GM19468 (cell line): ENCODE measurements around the gene TPSAB1.
"Not testable (repeated sequence)": the region's sequence is repeated elsewhere in the genome, so short reads cannot be mapped to it uniquely, and the experiment has no call there.

Experiments used
- ATAC-seq: cut with Tn5 transposase; IDR thresholded peaks from one replicate; pipeline ENCODE4 v1.9.1; 2021; ENCODE audit warnings: mild to moderate bottlenecking, moderate library complexity, moderate number of reproducible peaks; ENCODE audit not compliant: unreplicated experiment; ENCODE audit errors: extremely low read depth

Gene TPSAB1

DNA sequence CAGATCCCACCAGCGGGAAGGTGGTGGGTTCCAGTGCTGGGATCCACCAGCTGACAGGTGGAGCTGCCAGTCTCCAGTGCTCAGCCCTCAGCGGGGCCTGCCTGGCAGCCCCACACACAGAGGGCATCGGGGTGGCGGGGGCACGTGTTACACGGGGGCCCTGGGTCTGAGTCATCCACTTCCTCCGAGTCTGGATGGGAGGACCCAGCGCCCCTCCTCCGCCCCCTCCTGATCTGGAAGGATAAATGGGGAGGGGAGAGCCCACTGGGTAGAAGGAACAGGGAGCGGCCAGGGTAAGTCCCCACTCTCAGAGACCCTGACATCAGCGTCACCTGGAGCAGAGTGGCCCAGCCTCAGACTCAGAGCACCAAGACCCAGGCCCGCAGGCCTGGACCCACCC is at the start of gene TPSAB1:
TPSAB1 (plus strand) TSS at position 270 of the 400 bp plus-strand sequence. CDS start 234 bp downstream, outside the sequence.
- ATAC-seq, result not testable (repeated sequence)

DNA sequence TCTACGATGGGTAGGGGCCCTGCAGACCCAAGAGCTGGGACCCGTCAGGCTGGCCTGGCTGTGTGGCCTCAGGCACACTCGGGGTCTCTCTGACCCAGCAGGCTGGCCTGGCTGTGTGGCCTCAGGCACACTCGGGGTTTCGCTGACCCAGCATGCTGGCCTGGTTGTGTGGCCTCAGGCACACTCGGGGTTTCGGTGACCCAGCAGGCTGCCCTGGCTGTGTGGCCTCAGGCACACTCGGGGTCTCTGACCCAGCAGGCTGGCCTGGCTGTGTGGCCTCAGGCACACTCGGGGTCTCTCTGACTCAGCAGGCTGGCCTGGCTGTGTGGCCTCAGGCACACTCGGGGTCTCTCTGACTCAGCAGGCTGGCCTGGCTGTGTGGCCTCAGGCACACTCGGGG is 49.7 kb upstream of the TPSAB1 start:
- not testable (repeated sequence) for ATAC-seq

DNA sequence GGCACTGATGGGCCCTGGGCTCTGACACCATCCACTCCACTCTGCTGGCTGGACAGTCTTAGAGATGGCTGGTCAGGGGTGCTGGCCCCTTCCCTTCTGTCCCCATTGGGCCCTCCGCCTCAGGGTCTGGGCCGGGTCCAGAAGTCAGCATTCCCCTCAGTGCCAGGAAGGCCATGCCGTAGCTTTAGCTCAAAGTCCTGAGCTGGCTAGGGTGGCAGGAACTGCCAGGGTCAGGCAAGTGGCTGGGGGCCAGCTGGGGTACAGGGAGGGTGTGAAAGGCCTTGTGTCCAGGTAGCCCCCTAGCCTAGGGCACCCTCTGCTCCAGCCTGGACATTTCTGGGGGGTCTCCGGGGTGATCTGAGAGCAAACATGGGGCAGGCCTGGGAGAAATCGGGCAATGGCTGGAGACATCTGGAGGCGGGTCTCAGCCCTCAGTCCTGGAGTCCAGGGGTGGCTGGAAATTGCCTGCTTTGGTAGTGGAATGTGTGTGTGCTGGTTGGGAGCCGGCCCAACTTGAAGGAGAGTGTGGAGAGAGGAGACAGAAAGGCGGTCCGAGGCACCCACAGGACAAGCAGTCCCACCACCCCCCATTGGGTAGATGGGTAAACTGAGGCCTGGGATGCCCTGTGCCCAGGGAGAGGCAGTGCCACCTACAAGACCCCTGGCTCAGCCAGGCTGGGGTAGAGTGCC is 48.0 kb upstream of the TPSAB1 start:
- ATAC-seq, result no peak

DNA sequence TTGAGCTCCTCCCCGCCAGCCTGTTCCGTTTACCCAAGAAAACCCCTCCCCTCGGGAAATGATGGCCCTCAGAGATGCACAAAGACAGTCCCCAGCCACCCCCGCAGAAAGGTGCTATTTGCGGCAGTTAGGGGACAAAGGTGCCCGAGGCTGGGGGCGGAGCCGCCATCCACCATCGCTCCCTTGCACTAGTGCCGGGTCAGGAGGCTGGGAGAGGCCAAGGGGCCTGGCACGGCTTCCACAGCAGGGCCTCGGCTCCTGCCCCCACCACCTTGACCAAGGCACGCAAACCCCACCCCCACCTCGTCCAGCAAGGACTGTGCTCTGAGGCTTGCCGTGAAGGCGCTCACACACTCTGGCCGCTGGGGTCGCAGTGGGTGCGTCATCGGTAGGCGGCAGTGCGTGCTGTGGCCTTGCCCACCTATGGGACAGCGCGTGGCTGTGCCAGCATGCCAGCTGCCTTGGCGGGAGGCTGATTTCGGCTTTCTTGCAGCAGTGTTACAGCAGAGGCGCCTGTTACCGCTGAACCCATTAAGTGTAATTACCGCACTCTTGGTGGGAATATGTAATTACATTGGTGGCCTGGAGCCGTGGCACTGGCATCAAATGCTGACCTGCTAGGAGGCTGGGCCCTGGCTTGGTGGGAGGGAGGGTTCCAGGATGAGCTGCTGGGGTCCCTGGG is 47.2 kb upstream of the TPSAB1 start:
- no peak for ATAC-seq

DNA sequence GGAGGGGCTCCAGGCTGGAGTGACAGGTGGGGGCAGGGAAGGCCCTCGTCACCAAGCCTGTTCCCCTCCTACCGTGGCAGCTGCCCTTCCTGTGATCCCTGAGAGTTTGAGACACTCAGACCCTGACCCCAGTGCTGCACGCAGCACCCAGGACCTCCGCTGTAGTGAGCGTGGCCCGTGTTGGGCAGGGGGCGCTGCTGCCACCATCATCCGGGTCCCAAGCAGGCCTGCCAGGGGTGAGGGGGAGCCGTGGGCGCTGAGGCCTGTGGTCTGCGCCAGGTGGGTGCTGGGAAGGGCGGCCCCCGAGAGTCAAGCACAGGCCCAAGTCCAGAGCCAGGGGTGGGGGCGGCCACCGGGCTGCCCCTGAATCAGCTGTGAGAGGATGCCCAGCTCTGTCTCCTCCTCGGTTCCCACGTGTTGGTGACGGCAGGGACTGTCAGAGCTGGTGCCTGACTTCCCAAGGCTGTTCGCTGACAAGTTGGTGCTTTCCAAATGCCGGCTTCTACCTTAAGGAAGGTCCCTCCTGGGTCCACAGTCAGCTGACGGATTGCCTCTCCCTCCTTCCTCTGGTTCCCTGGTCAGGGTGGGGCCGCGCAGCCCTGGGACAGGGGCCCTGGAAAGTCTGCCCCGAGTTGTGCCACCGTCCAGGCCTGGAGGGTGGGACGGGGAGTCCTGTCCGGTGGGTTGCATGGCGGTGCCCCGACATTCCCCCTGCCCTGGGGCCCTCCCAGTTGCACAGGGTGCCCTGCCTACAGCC is 46.5 kb upstream of the TPSAB1 start:
- no peak for ATAC-seq

DNA sequence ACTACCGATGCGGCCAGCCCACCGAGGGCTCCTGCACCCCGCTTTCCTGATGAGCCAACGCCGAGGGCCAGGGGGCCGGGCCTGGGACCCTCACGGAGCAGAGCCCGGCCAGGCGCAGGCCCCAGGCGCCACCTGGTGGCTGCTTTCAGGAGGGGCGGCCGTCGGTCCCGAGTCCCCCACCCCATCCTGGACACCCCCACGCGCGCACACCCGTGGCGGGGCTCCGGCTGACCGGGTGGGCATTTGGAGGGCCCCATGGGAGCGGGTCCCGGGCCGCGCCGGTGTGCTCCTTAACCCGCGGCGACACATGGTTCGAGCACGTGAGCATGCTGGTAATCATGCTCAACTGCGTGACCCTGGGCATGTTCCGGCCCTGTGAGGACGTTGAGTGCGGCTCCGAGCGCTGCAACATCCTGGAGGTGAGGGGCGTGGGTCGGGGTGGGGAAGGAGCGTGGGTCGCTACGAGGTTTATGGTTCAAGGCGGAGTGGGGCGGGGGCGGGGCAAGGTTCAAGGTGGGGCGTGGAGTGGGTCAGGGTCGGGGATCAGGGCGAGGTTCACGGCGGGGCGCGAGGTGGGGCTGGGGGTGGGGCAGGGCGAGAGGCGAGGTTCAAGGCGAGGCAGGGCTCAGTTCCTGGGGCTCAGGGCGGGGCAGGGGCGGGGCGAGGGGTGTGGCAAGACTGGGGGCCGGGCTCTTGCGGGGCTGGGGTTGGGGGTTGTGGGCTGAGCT is 45.7 kb upstream of the TPSAB1 start:
- no peak for ATAC-seq

DNA sequence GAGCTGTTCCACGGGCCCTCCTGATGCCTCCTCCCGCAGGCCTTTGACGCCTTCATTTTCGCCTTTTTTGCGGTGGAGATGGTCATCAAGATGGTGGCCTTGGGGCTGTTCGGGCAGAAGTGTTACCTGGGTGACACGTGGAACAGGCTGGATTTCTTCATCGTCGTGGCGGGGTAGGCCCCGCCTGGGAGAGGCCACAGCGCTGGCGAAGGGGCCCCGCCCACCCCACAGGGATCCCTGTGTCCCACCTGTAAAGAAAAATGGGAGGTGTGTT is 45.2 kb upstream of the TPSAB1 start:
- no peak for ATAC-seq

DNA sequence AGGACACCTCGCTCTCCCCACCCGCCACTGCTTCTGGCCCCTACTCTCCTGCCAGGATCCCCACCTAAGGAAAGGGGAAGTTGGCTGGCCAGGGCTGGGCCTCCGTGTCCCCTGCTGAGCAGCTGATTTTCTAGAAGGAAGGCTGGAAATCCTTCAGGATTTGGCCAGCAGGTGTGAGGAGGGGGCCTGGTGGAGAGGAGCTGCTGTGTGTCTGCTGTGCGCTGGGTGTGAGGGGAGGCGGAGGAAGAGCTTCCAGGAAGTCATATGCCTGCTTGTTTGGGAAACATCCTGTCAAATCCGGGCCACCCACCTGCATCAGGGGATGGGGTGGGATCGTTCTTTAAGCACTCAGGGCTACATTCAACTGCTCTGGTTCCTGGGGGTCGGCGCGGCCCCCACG is 44.0 kb upstream of the TPSAB1 start:
- no peak for ATAC-seq

DNA sequence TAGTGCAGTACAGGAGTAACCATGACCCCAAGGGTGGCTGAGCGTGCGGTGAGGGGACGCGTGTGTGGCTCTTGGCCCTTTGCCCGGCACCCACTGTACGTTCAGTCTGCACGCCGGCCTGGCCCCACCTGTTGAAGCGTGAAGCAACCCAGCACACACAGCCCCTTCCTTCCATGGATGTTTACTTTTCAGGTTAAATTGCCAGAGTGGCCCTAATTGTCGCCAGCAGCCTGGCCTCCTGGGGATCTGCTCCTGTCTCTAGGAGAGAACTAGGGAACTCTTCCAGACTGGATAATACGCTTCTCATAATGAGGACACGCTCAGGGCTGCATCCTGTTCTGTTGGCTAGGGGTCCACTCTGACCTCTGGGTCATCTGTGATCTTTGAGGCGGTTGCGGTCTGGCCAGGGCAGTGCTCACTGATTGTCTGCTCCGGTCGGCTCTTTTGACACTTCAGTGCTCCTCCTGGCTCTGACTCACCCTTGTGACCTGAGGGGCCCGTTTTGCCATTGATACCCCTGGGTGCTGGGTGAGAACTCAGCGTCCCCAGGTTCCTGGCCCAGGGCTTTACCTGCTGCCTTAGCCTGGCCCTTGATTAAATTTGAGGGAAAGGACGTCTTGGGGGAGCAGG is 43.2 kb upstream of the TPSAB1 start:
- ATAC-seq, result no peak

DNA sequence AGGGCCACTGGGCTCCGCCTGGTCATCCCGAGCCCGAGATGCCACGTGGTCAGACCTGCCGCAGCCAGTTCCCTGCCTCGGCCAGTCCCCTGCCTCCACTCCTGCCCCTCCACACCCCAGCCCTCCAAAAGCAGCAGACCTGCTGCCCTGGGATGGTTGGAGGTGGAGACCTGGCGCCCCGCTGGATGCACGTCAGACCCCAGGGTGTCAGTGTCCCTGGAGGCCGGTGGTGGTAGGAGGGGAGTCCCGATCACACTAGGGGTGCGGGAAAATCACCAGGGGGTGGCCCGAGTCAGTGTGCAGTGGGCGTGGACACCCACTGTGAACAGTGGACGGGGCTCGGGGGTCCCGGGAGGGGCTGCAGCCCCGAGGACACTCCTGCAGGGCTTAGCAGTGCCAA is 42.3 kb upstream of the TPSAB1 start:
- no peak for ATAC-seq

DNA sequence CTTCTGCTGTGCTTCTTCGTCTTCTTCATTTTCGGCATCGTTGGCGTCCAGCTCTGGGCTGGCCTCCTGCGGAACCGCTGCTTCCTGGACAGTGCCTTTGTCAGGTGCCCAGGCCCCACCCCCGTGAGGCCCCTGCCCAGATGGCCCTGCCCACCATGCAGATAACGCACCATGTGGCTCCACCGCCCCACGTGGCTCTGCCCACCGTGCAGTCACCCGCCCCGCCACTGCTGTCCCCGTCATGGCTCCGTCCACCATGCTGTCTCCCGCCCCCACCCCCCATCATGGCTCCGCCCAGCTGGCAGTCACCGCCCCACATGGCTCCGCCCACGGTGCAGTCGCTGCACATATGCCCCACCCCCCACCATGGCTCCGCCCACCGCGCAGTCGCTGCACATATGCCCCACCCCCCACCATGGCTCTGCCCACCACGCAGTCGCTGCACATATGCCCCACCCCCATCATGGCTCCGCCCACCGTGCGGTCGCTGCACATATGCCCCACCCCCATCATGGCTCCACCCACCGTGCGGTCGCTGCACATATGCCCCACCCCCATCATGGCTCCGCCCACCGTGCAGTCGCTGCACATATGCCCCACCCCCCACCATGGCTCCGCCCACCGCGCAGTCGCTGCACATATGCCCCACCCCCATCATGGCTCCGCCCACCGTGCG is 41.7 kb upstream of the TPSAB1 start:
- not testable (repeated sequence) for ATAC-seq

DNA sequence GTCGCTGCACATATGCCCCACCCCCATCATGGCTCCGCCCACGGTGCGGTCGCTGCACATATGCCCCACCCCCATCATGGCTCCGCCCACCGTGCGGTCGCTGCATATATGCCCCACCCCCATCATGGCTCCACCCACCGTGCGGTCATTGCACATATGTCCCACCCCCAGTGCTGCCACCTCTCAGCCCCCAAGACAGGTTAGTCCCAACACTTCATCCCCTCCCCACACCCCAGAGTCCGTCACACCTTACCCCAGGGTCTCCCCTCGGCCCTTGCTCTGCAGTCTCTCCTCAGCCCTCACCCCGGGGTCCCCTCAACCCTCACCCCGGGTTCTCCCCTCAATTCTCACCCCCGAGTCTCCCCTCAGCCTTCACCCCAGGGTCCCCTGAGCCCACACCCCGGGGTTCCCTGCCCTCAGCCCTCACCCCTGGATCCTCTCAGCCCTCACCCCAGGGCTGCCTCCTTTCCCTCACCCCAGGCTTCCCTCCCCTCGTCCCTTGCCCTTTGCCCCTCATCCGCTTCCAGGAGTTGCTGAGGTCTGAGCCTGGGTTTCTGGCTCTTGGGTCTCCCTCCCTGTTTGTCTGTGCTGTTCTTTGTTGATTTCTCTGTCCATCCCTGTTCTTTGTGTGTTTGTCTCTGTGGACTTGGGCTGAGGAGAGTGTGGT is 41.0 kb upstream of the TPSAB1 start:
- ATAC-seq, result no peak

DNA sequence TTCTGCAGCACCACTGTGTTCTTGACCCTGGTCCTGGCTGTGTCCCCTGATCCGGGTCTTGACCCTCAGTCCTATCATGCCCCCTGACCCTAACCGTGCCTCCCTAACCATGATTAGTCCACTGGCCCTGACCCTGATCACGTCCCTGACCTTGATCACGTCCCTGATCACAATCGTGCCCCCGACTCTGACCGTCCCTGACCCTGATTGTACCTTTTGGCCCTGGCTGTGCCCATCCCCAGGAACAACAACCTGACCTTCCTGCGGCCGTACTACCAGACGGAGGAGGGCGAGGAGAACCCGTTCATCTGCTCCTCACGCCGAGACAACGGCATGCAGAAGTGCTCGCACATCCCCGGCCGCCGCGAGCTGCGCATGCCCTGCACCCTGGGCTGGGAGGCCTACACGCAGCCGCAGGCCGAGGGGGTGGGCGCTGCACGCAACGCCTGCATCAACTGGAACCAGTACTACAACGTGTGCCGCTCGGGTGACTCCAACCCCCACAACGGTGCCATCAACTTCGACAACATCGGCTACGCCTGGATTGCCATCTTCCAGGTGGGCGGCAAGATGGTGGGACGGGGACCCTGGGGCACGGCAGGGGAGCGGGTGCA is 40.4 kb upstream of the TPSAB1 start:
- no peak for ATAC-seq

DNA sequence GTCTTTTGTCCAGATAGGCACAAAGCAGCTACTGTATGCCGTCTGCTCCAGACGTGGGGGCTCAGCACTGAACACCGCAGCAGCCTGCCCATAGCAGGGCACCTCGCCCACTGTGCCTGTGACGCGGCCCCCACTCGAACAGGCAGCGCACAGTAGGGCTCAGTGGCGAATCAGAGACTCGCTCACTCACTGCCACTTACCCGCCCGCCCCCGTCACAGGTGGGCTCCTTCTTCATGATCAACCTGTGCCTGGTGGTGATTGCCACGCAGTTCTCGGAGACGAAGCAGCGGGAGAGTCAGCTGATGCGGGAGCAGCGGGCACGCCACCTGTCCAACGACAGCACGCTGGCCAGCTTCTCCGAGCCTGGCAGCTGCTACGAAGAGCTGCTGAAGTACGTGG is 39.1 kb upstream of the TPSAB1 start:
- no peak for ATAC-seq

DNA sequence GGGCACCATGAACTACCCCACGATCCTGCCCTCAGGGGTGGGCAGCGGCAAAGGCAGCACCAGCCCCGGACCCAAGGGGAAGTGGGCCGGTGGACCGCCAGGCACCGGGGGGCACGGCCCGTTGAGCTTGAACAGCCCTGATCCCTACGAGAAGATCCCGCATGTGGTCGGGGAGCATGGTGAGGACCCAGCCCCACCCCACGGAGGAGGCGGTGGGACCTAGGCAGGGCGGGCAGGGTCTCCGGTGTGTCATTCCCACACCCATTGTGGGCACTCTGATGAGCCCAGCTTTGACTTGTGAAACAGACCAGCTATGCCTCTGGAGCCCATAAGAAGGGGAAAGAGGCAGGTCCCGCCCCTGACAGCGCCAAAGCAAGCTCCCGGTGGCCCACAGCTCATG is 38.2 kb upstream of the TPSAB1 start:
- no peak for ATAC-seq

DNA sequence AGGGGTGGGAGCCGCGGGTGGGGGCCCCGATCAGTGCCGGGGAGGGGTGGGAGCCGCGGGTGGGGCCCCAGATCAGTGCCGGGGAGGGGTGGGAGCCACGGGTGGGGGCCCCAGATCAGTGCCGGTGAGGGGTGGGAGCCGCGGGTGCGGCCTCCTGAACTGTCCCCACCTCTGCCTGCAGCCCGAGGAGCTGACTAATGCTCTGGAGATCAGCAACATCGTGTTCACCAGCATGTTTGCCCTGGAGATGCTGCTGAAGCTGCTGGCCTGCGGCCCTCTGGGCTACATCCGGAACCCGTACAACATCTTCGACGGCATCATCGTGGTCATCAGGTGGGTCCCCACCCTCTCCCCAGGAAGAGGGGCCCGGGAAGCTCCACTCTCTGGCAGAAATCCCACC is 35.6 kb upstream of the TPSAB1 start:
- no peak for ATAC-seq

DNA sequence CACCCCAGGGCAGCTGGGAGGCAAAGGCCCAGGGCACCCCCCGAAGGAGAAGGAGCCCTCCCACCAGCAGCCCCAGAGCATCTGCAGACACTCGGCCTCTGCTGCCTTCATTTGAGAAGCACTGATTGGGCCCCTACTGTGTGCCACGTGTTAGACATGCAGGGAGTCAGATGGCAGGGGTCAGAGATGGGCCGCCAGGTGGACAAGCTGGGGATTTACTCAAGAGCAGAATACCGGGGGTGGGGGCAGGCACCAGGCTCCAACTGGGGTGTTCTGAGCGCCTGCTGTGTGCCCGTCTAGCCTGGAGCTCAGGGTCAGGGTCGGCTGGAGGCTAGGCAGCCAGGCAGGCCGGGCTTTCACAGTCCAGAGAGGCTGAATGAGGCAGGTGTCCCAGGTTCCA is 34.2 kb upstream of the TPSAB1 start:
- no peak for ATAC-seq

DNA sequence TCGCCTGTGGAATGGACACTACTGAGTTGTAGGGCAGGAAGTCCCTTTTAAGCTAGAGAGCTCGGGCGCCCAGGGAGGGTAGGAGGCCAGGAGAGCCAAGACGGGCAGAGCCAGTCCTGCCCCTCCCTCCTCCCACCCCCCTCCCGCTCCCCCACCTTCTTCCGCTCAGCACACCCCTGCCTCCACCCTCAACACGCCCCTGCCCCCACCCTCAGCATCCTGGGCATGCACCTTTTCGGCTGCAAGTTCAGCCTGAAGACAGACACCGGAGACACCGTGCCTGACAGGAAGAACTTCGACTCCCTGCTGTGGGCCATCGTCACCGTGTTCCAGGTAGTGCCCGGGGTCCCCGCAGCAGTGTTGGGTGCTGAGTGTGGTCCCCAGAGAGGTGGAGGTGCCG is 33.7 kb upstream of the TPSAB1 start:
- no peak for ATAC-seq

DNA sequence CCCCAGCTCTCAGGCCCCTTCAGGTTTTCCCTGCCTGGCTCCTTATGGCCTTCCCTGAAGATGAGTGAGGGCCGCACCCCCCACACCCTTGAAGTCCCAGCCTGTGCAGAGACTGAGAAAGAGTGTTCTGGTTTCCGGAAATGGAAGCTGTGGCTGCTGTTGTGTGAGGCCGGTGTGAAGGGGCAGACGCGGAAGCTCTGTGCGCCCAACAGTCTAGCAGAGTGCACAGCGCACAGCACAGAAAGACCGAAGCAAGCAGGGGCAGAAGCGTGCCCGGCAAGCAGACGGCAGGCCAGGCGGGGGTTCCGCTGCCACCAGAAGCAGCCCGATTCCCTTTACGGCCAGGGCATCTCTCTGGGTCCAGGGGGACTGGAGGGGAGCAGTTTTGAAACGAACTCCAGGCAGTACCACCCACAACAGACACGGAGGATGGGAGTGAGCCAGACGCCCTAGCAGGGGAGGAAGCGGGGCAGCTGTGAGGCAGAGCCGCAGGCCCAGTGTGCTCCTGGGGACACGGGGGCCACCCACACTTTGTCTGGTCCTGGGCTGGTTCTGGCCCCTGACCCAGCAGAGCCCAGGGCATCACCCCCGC is 32.2 kb upstream of the TPSAB1 start:
- no peak for ATAC-seq
